Prostate gland (tissue), 2 donors: Measurements from ENCODE around the gene ANGPTL7. TPM values are rescaled to one million over a fixed set of nuclear protein-coding genes. Genes with fewer than 3 reads are reported as not detected.

ENCODE experiments used
- DNase-seq: peaks from one replicate; pipeline ENCODE4 v3.0.0-alpha.2; 2019; ENCODE audit warnings: low spot score
- H3K27ac ChIP-seq, 2 donors: fragments of 200-600 bp; sonication (generic); 2 replicates each; pipeline ENCODE4 v1.5.1; 2017 to 2019
- H3K27me3 ChIP-seq: fragments of 200-600 bp; sonication (generic); replicated peaks from 2 replicates; pipeline ENCODE4 v1.5.1; 2019; ENCODE audit not compliant: insufficient read depth
- H3K36me3 ChIP-seq, 2 donors: fragments of 200-600 bp; sonication (generic); 1 replicate in 1 of 2; 2 replicates in 1 of 2; pipeline versions ENCODE4 v1.5.1 to v1.8.1; 2017 to 2019
- H3K4me1 ChIP-seq: fragments of 200-600 bp; sonication (generic); replicated peaks from 2 replicates; pipeline ENCODE4 v1.5.1; 2019
- H3K4me3 ChIP-seq, 2 donors: fragments of 200-600 bp; sonication (generic); 2 replicates each; pipeline ENCODE4 v1.5.1; 2017 to 2019
- H3K9me3 ChIP-seq: fragments of 200-600 bp; sonication (generic); 2 replicates; pipeline ENCODE4 v1.5.1; 2017
- CTCF ChIP-seq, 4 experiments: fragments of 200-600 bp in 2 of 4; fragments of 450-650 bp in 2 of 4; sonication (generic) in 2 of 4; IDR thresholded peaks; 1 replicate in 3 of 4; 2 replicates in 1 of 4; pipeline ENCODE4 v1.5.1; 2016 to 2019; ENCODE audit warnings: antibody characterized with exemption in 4 of 4, mild to moderate bottlenecking in 2 of 4, moderate library complexity in 2 of 4
- POLR2A ChIP-seq: fragments of 450-650 bp; IDR thresholded peaks from one replicate; pipeline ENCODE4 v1.6.1; 2016; ENCODE audit warnings: antibody characterized with exemption, mild to moderate bottlenecking
- POLR2AphosphoS5 ChIP-seq: sonication (generic); formaldehyde crosslinking; IDR thresholded peaks from one replicate; pipeline ENCODE4 v1.6.1; 2017; ENCODE audit warnings: antibody characterized with exemption
- WGBS: methylation state at CpG from one replicate; pipeline ENCODE4 v1.1.5; 2018; 5-methylcytosine and 5-hydroxymethylcytosine counted together
- intact Hi-C: fragments of 100-400 bp; cut with DNase I; formaldehyde crosslinking; loops from one replicate; pipeline ENCODE4 v1.14.2; 2022
- total RNA-seq, 2 donors: library from RNA; depleted of rRNA; stranded (reverse); fragments of >200 nt; gene quantifications; one replicate each; pipeline ENCODE4 v1.1.0, GENCODE V29; 2016

The ANGPTL7 gene
- total RNA-seq, 2 donors from 2014 or later = 0.80 TPM; not detected in 1

DNA sequence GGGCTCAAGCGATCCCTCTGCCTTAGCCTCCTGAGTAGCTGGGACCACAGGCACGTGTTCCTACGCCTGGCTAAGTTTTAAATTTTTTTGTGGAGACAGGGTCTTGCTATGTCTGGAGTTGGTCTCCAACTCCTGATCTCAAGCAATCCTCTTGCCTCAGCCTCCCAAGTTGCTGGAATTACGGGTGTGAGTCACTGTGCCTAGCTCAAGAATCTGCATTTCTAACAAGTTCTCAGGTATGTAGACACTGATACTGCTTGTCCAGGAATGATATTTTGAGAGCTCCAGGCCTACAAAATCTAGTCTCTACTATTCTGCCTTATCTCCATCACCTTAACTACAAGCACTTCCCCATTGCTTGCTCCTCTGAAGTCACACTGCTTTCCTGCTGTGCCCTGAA lies 22.3 kb downstream of the ANGPTL7 start:
- peaks cover 4 to 11% of the 10 kb centered on the region in 2 donors for H3K36me3 ChIP-seq
- H3K4me3 ChIP-seq = no peak overlapping the region
- H3K9me3 ChIP-seq = no peaks in the 10 kb centered on the region
- H3K27me3 ChIP-seq = no peaks in the 10 kb centered on the region
- no peaks in the 10 kb centered on the region for H3K4me1 ChIP-seq
- intact Hi-C loops = no loop called here
- 94% methylated on average over 4 of the region's 4 CpGs for WGBS
- no peak for DNase-seq
- TF ChIP-seq POLR2A (no peak), CTCF (IDR thresholded peaks at IDR 0.05) (no peak), POLR2AphosphoS5 (no peak)
- H3K27ac ChIP-seq = no peak overlapping the region

GRCh38 chr1:11211925-11212587 lies 22.9 kb downstream of the ANGPTL7 start:
- 82% methylated on average over 12 of the region's 12 CpGs for WGBS
- DNase-seq = no peak
- intact Hi-C loops = no loop called here
- Histone ChIP-seq H3K27me3 (no peaks in the 10 kb centered on the region), H3K4me3 (no peak overlapping the region), H3K4me1 (no peaks in the 10 kb centered on the region), H3K9me3 (no peaks in the 10 kb centered on the region), H3K36me3 (peaks cover 4 to 7% of the 10 kb centered on the region in 2 donors), H3K27ac (no peak overlapping the region)
- TF ChIP-seq CTCF (IDR thresholded peaks at IDR 0.05) = no peak
- TF ChIP-seq POLR2AphosphoS5 = no peak
- no peak for TF ChIP-seq POLR2A

- WGBS = 64% methylated on average over 3 of the region's 3 CpGs
- no peak for TF ChIP-seq CTCF (IDR thresholded peaks at IDR 0.05)
- no peak for TF ChIP-seq POLR2AphosphoS5
- no peak for TF ChIP-seq POLR2A
- Histone ChIP-seq H3K27me3 (no peaks in the 10 kb centered on the region), H3K4me3 (no peak overlapping the region), H3K4me1 (no peaks in the 10 kb centered on the region), H3K27ac (no peak overlapping the region), H3K9me3 (no peaks in the 10 kb centered on the region), H3K36me3 (peaks cover 0 to 7% of the 10 kb centered on the region in 2 donors)
- DNase-seq = no peak
- intact Hi-C loops = no loop called here
Observed at GRCh38 chr1:11214698-11215380, 25.7 kb downstream of the ANGPTL7 start.

GRCh38 chr1:11215381-11216005 lies 26.3 kb downstream of the ANGPTL7 start:
- H3K9me3 ChIP-seq = no peaks in the 10 kb centered on the region
- H3K36me3 ChIP-seq = peaks cover 0 to 7% of the 10 kb centered on the region in 2 donors
- TF ChIP-seq POLR2A = no peak
- no peak for TF ChIP-seq CTCF (IDR thresholded peaks at IDR 0.05)
- TF ChIP-seq POLR2AphosphoS5 = no peak
- no peaks in the 10 kb centered on the region for H3K4me1 ChIP-seq
- no peak for DNase-seq
- intact Hi-C loops = no loop called here
- 58% methylated on average over 2 of the region's 2 CpGs for WGBS
- no peaks in the 10 kb centered on the region for H3K27me3 ChIP-seq
- no peak overlapping the region for H3K4me3 ChIP-seq
- H3K27ac ChIP-seq = no peak overlapping the region
